ENCODE measurements around the gene BCL10. TPM values are rescaled to one million over a fixed set of nuclear protein-coding genes. Genes with fewer than 3 reads are reported as not detected.

The BCL10 gene
- total RNA-seq, 1 experiment from 2014 or later: 29.9 TPM

GRCh38 chr1:85282424-85282823 lies 6.0 kb upstream of the BCL10 start:
- CTCF ChIA-PET: no interaction called here
- Histone ChIP-seq H2AFZ (ENCODE audit: low read length) (no peak overlapping the region), H3K27me3 (ENCODE audit: low read length) (no peaks in the 10 kb centered on the region), H3K9me3 (ENCODE audit: low read length) (no peaks in the 10 kb centered on the region), H3K4me2 (ENCODE audit: low read length) (no peak overlapping the region), H3K9me2 (replicated peaks; ENCODE audit: low read length) (no peaks in the 10 kb centered on the region), H3K4me3 (ENCODE audit: low read length) (no peak overlapping the region), H3K4me1 (ENCODE audit: insufficient read depth, low read length) (peaks cover 20% of the 10 kb centered on the region), H3K79me2 (ENCODE audit: low read length) (no peaks in the 10 kb centered on the region), H3K27ac (ENCODE audit: low read length) (no peak overlapping the region), H3K36me3 (ENCODE audit: low read depth, low read length) (no peaks in the 10 kb centered on the region), H3F3A (ENCODE audit: low read length, unreplicated experiment) (no peaks in the 10 kb centered on the region), H3K9ac (ENCODE audit: low read length) (no peak overlapping the region), H4K20me1 (ENCODE audit: low read length) (no peaks in the 10 kb centered on the region)
- ATAC-seq (peak; percentile 20; the same call in 1 of the 2 replicates), DNase-seq (peak; percentile 37)
- no peak for TF ChIP-seq EZH2phosphoT487 (IDR thresholded peaks at IDR 0.05; ENCODE audit: borderline replicate concordance, low read length)
- TF ChIP-seq EZH2 (IDR thresholded peaks at IDR 0.05; ENCODE audit: low read length, unreplicated experiment): no peak
- TF ChIP-seq CTCF (conservative IDR thresholded peaks at IDR 0.05; ENCODE audit: low read depth, low read length): peak; percentile 47; the same call in 1 of the 2 replicates
- BruUV-seq (replicated peaks): no TSS peak
- intact Hi-C loops (cut with micrococcal nuclease): no loop called here
- POLR2A ChIA-PET (ENCODE audit: unreplicated experiment): no interaction called here

- BruUV-seq (replicated peaks): no TSS peak
- Histone ChIP-seq H3F3A (ENCODE audit: low read length, unreplicated experiment) (no peaks in the 10 kb centered on the region), H3K27me3 (ENCODE audit: low read length) (no peaks in the 10 kb centered on the region), H2AFZ (ENCODE audit: low read length) (no peak overlapping the region), H3K9me3 (ENCODE audit: low read length) (no peaks in the 10 kb centered on the region), H3K27ac (ENCODE audit: low read length) (no peak overlapping the region), H3K9ac (ENCODE audit: low read length) (no peak overlapping the region), H3K36me3 (ENCODE audit: low read depth, low read length) (no peaks in the 10 kb centered on the region), H3K4me2 (ENCODE audit: low read length) (no peak overlapping the region), H3K4me1 (ENCODE audit: insufficient read depth, low read length) (peaks cover 27% of the 10 kb centered on the region), H4K20me1 (ENCODE audit: low read length) (no peaks in the 10 kb centered on the region), H3K9me2 (replicated peaks; ENCODE audit: low read length) (no peaks in the 10 kb centered on the region), H3K79me2 (ENCODE audit: low read length) (peaks cover 7% of the 10 kb centered on the region), H3K4me3 (ENCODE audit: low read length) (no peak overlapping the region)
- ChIA-PET POLR2A (ENCODE audit: unreplicated experiment) (interaction anchor here (0.6 kb wide), 1 partner anchor 9 kb away, joined by 3 read pairs; no protein-coding TSS in a partner anchor), CTCF (no interaction called here)
- DNase-seq (no peak), ATAC-seq (no peak)
- TF ChIP-seq EZH2phosphoT487 (IDR thresholded peaks at IDR 0.05; ENCODE audit: borderline replicate concordance, low read length) (no peak), CTCF (conservative IDR thresholded peaks at IDR 0.05; ENCODE audit: low read depth, low read length) (no peak), EZH2 (IDR thresholded peaks at IDR 0.05; ENCODE audit: low read length, unreplicated experiment) (no peak)
- intact Hi-C loops (cut with micrococcal nuclease): no loop called here
These were observed 4.2 kb upstream of the BCL10 start for GRCh38 chr1:85280636-85281035.

GRCh38 chr1:85279458-85280080 lies 3.1 kb upstream of the BCL10 start:
- Histone ChIP-seq H3K4me2 (ENCODE audit: low read length) (peak overlapping the region; percentile 75), H3K9ac (ENCODE audit: low read length) (peak overlapping the region; percentile 48), H3K79me2 (ENCODE audit: low read length) (peaks cover 17% of the 10 kb centered on the region), H2AFZ (ENCODE audit: low read length) (no peak overlapping the region), H3K27ac (ENCODE audit: low read length) (peak overlapping the region; percentile 84), H4K20me1 (ENCODE audit: low read length) (peaks cover 5% of the 10 kb centered on the region), H3K9me2 (replicated peaks; ENCODE audit: low read length) (no peaks in the 10 kb centered on the region), H3K4me3 (ENCODE audit: low read length) (peak overlapping the region; percentile 45; the same call in 1 of the 2 replicates), H3K4me1 (ENCODE audit: insufficient read depth, low read length) (peaks cover 32% of the 10 kb centered on the region), H3K27me3 (ENCODE audit: low read length) (no peaks in the 10 kb centered on the region), H3K36me3 (ENCODE audit: low read depth, low read length) (no peaks in the 10 kb centered on the region), H3K9me3 (ENCODE audit: low read length) (no peaks in the 10 kb centered on the region), H3F3A (ENCODE audit: low read length, unreplicated experiment) (no peaks in the 10 kb centered on the region)
- TF ChIP-seq EZH2phosphoT487 (IDR thresholded peaks at IDR 0.05; ENCODE audit: borderline replicate concordance, low read length) (no peak), CTCF (conservative IDR thresholded peaks at IDR 0.05; ENCODE audit: low read depth, low read length) (no peak), EZH2 (IDR thresholded peaks at IDR 0.05; ENCODE audit: low read length, unreplicated experiment) (no peak)
- intact Hi-C loops (cut with micrococcal nuclease): loop anchor here (1.0 kb wide), 1 partner anchor 10 kb away; no protein-coding TSS in a partner anchor
- ChIA-PET POLR2A (ENCODE audit: unreplicated experiment) (no interaction called here), CTCF (no interaction called here)
- DNase-seq: no peak
- ATAC-seq: no peak
- no TSS peak for BruUV-seq (replicated peaks)
